GM20000 (cell line): ENCODE measurements around the gene PPDPF.
"Not testable (repeated sequence)": the region's sequence is repeated elsewhere in the genome, so short reads cannot be mapped to it uniquely, and the experiment has no call there.

Experiments
- DNase-seq: peaks from one replicate; pipeline ENCODE4 v3.0.0; 2012; ENCODE audit warnings: low spot score
- CTCF ChIP-seq: IDR thresholded peaks from 2 replicates; pipeline ENCODE4 v1.5.1; 2012; ENCODE audit warnings: mild to moderate bottlenecking, control low read depth; ENCODE audit errors: extremely low read depth, missing control alignments

The PPDPF gene

GRCh38 chr20:63509088-63509564 is 11.4 kb upstream of the PPDPF start:
- TF ChIP-seq CTCF, result no peak
- DNase-seq, result no peak

- TF ChIP-seq CTCF, result no peak
- DNase-seq, result no peak
Measured at GRCh38 chr20:63513207-63513606, 7.4 kb upstream of the PPDPF start.

- not testable (repeated sequence) for DNase-seq
Measured at GRCh38 chr20:63514520-63514919, 6.0 kb upstream of the PPDPF start.

- no peak for TF ChIP-seq CTCF
- DNase-seq, result no peak
Measured at GRCh38 chr20:63517376-63518309, 2.9 kb upstream of the PPDPF start.

- TF ChIP-seq CTCF, result no peak
- DNase-seq, result no peak
Measured at GRCh38 chr20:63518351-63518861, 2.2 kb upstream of the PPDPF start.

- DNase-seq, result no peak
- no peak for TF ChIP-seq CTCF
Measured at GRCh38 chr20:63518946-63519667, 1.5 kb upstream of the PPDPF start.

- TF ChIP-seq CTCF, result no peak
- DNase-seq, result peak; percentile 86
Measured at GRCh38 chr20:63519668-63520503, 679 bp upstream of the PPDPF start.
